Measurements from ENCODE around the gene LYPD6.

DNA sequence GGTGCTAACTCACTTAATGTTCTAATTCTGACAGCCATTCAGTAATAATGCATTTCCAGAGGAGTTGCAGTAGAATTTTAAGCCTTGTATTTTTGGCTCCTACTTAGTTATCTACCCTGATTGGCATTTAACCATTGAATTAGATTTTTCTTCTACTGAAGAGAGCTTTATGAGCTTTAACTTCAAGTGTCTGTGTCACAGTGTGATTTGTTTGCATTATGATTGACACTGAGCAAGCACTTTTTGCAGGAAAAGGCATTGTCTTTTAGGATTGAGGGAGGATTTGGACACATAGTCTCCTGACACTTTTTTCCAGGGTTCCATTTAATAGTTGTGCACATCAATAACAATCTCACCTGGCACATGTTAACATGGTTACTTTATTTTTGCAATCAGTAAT is 26.7 kb downstream of the LYPD6 start:
- TF ChIP-seq, protein P1, sequence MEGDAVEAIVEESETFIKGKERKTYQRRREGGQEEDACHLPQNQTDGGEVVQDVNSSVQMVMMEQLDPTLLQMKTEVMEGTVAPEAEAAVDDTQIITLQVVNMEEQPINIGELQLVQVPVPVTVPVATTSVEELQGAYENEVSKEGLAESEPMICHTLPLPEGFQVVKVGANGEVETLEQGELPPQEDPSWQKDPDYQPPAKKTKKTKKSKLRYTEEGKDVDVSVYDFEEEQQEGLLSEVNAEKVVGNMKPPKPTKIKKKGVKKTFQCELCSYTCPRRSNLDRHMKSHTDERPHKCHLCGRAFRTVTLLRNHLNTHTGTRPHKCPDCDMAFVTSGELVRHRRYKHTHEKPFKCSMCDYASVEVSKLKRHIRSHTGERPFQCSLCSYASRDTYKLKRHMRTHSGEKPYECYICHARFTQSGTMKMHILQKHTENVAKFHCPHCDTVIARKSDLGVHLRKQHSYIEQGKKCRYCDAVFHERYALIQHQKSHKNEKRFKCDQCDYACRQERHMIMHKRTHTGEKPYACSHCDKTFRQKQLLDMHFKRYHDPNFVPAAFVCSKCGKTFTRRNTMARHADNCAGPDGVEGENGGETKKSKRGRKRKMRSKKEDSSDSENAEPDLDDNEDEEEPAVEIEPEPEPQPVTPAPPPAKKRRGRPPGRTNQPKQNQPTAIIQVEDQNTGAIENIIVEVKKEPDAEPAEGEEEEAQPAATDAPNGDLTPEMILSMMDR (IDR thresholded peaks at IDR 0.05): no peak
- TF ChIP-seq POLR2A (IDR thresholded peaks at IDR 0.05): no peak
